Esophagus muscularis mucosa (tissue), 4 donors: ENCODE measurements around the gene MICU1. TPM values are rescaled to one million over a fixed set of nuclear protein-coding genes. Genes with fewer than 3 reads are reported as not detected.
"Not testable (repeated sequence)": the region's sequence is repeated elsewhere in the genome, so short reads cannot be mapped to it uniquely, and the experiment has no call there.

Experiments
- DNase-seq: peaks from one replicate; pipeline ENCODE4 v3.0.0-alpha.2; 2017; ENCODE audit errors: extremely low spot score
- H3K27ac ChIP-seq, 4 donors: fragments of 200-600 bp; sonication (generic); replicated peaks in 1 of 4; 1 replicate in 3 of 4; 2 replicates in 1 of 4; pipeline ENCODE4 v1.5.1; 2016 to 2019; ENCODE audit warnings: mild to moderate bottlenecking in 1 of 4
- H3K27me3 ChIP-seq, 4 donors: fragments of 200-600 bp; sonication (generic); one replicate each; pipeline versions ENCODE4 v1.5.1 to v1.6.0; 2016 to 2019
- H3K36me3 ChIP-seq, 4 donors: fragments of 200-600 bp; sonication (generic); one replicate each; pipeline ENCODE4 v1.5.1; 2016 to 2019
- H3K4me1 ChIP-seq, 4 donors: fragments of 200-600 bp; sonication (generic); one replicate each; pipeline ENCODE4 v1.5.1; 2016 to 2019
- H3K4me3 ChIP-seq, 4 donors: fragments of 200-600 bp; sonication (generic); 1 replicate in 2 of 4; 2 replicates in 2 of 4; pipeline ENCODE4 v1.5.1; 2016 to 2019; ENCODE audit warnings: mild to moderate bottlenecking in 4 of 4, moderate library complexity in 1 of 4
- H3K9me3 ChIP-seq, 4 donors: fragments of 200-600 bp; sonication (generic); 1 replicate in 3 of 4; 2 replicates in 1 of 4; pipeline ENCODE4 v1.5.1; 2016 to 2019
- CTCF ChIP-seq, 3 experiments: fragments of 200-600 bp in 2 of 3; fragments of 450-650 bp in 1 of 3; sonication (generic) in 2 of 3; IDR thresholded peaks; one replicate each; pipeline ENCODE4 v1.5.1; 2017 to 2019; ENCODE audit warnings: antibody characterized with exemption in 3 of 3, mild to moderate bottlenecking in 2 of 3, moderate library complexity in 1 of 3
- EP300 ChIP-seq: sonication (generic); formaldehyde crosslinking; IDR thresholded peaks from one replicate; pipeline ENCODE4 v1.6.1; 2017; ENCODE audit warnings: antibody characterized with exemption
- POLR2A ChIP-seq: fragments of 450-650 bp; IDR thresholded peaks from one replicate; pipeline ENCODE4 v1.6.1; 2017; ENCODE audit warnings: antibody characterized with exemption, moderate library complexity, mild to moderate bottlenecking, low read depth
- POLR2AphosphoS5 ChIP-seq, 2 donors: sonication (generic); formaldehyde crosslinking; IDR thresholded peaks; one replicate each; pipeline ENCODE4 v1.6.1; 2017; ENCODE audit warnings: antibody characterized with exemption in 2 of 2
- WGBS: methylation state at CpG from one replicate; pipeline ENCODE4 v1.1.5; 2018; 5-methylcytosine and 5-hydroxymethylcytosine counted together
- intact Hi-C: fragments of 100-400 bp; cut with DNase I; formaldehyde crosslinking; loops from one replicate; pipeline ENCODE4 v1.15.1; 2023
- total RNA-seq, 4 donors: library from RNA; depleted of rRNA; stranded (reverse); fragments of >200 nt; gene quantifications; one replicate each; pipeline versions ENCODE4 v1.1.0 to v1.2.1, GENCODE V29; 2016

MICU1 gene
- total RNA-seq, 4 donors from 2014 or later: 31.6 to 39.7 (median 35.0) TPM

- intact Hi-C loops: no loop called here
- TF ChIP-seq POLR2A: no peak
- no peak for TF ChIP-seq CTCF (IDR thresholded peaks at IDR 0.05)
- no peak for TF ChIP-seq EP300
- Histone ChIP-seq H3K27me3 (no peaks in the 10 kb centered on the region), H3K36me3 (no peaks in the 10 kb centered on the region), H3K4me3 (no peak overlapping the region), H3K4me1 (no peaks in the 10 kb centered on the region), H3K9me3 (no peaks in the 10 kb centered on the region), H3K27ac (no peak overlapping the region)
- no peak for DNase-seq
- WGBS: 94% methylated on average over 4 of the region's 4 CpGs
These were observed 240.2 kb downstream of the MICU1 start for GRCh38 chr10:72385724-72386123.

- intact Hi-C loops, H3K36me3 ChIP-seq, H3K4me3 ChIP-seq, H3K27me3 ChIP-seq, H3K9me3 ChIP-seq, DNase-seq, H3K4me1 ChIP-seq, H3K27ac ChIP-seq: not testable (repeated sequence)
- WGBS: 87% methylated on average over 7 of the region's 7 CpGs
These were observed 240.9 kb downstream of the MICU1 start for GRCh38 chr10:72384982-72385381.

- WGBS: 72% methylated on average over 2 of the region's 2 CpGs
- Histone ChIP-seq H3K27ac (no peak overlapping the region), H3K4me3 (no peak overlapping the region), H3K9me3 (no peaks in the 10 kb centered on the region), H3K4me1 (no peaks in the 10 kb centered on the region), H3K27me3 (no peaks in the 10 kb centered on the region), H3K36me3 (peaks cover 0 to 13% (median 6%) of the 10 kb centered on the region in 4 donors)
- DNase-seq: no peak
- TF ChIP-seq CTCF (IDR thresholded peaks at IDR 0.05): no peak
- no peak for TF ChIP-seq EP300
- TF ChIP-seq POLR2A: no peak
- no peak for TF ChIP-seq POLR2AphosphoS5 (IDR thresholded peaks at IDR 0.05)
- intact Hi-C loops: no loop called here
These were observed 246.1 kb downstream of the MICU1 start for GRCh38 chr10:72379776-72380175.

- Histone ChIP-seq H3K27ac (no peak overlapping the region), H3K4me1 (no peaks in the 10 kb centered on the region), H3K36me3 (peaks cover 0 to 13% (median 8%) of the 10 kb centered on the region in 4 donors), H3K27me3 (no peaks in the 10 kb centered on the region), H3K9me3 (no peaks in the 10 kb centered on the region), H3K4me3 (no peak overlapping the region)
- WGBS: 89% methylated on average over 2 of the region's 2 CpGs
- TF ChIP-seq CTCF (IDR thresholded peaks at IDR 0.05): no peak
- intact Hi-C loops: no loop called here
- no peak for DNase-seq
These were observed 246.8 kb downstream of the MICU1 start for GRCh38 chr10:72379062-72379461.

- intact Hi-C loops: no loop called here
- H3K4me3 ChIP-seq: no peak overlapping the region
- peaks cover 0 to 42% (median 17%) of the 10 kb centered on the region in 4 donors for H3K36me3 ChIP-seq
- no peaks in the 10 kb centered on the region for H3K9me3 ChIP-seq
- TF ChIP-seq EP300: no peak
- TF ChIP-seq POLR2AphosphoS5 (IDR thresholded peaks at IDR 0.05): no peak
- TF ChIP-seq CTCF (IDR thresholded peaks at IDR 0.05): no peak
- TF ChIP-seq POLR2A: no peak
- no peak for DNase-seq
- 68% methylated on average over 5 of the region's 5 CpGs for WGBS
- no peaks in the 10 kb centered on the region for H3K4me1 ChIP-seq
- no peak overlapping the region for H3K27ac ChIP-seq
- H3K27me3 ChIP-seq: no peaks in the 10 kb centered on the region
These were observed 250.3 kb downstream of the MICU1 start for GRCh38 chr10:72375585-72375984.
